GM12872 (cell line): Measurements from ENCODE around the gene ACOXL.

Source experiments
- CTCF ChIP-seq: IDR thresholded peaks from 3 replicates; pipeline ENCODE4 v1.5.1; 2011; ENCODE audit warnings: low read depth, mild to moderate bottlenecking, low read length, moderate library complexity; ENCODE audit not compliant: insufficient read depth

The ACOXL gene

GRCh38 chr2:110771547-110772382, 39.4 kb downstream of the ACOXL start:
- no peak for TF ChIP-seq CTCF

- TF ChIP-seq CTCF = no peak
Observed at GRCh38 chr2:110772383-110772755, 40.0 kb downstream of the ACOXL start.

DNA sequence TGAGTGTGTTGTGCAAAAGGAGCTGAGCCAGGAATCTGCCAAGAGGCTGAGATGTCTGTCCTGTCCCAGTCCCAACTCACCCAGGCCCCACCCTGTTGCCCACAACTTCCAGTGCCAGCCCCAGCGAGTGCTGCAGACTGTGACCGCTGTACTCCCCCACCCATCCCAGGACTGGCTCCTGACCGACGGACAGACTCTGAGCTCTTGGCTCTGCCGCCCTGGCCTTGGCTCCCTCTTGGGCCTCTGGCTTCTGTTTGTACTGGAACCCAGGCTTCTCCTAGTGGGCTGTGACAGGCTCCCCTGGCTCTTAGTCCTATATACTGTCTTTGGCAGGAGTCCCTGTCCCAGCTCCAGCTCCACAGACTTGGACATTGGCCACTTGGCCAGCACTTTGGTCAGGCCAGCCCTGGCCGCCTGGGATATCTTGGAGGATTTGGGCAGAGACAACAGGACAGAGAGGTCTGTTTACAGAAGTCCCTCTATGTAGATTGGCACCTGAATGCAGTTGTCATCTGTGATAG, 41.1 kb downstream of the ACOXL start:
- no peak for TF ChIP-seq CTCF

DNA sequence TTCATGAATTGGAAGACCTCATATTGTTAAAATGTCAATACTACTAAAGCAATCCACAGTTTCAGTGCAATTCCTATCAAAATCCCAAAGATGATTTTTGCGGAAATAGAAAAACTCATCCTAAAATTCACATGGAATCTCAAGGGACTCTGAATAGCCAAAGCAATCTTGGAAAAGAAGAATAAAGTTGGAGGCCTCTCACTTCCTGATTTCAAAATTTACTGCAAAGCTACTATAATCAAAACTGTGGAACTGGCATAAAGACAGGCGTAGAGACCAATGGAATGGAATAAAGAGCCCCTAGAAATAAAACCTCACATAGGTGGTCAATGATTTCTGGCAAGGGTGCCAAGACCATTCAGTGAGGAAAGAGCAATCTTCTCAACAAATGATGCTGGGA, 42.3 kb downstream of the ACOXL start:
- TF ChIP-seq CTCF = no peak

DNA sequence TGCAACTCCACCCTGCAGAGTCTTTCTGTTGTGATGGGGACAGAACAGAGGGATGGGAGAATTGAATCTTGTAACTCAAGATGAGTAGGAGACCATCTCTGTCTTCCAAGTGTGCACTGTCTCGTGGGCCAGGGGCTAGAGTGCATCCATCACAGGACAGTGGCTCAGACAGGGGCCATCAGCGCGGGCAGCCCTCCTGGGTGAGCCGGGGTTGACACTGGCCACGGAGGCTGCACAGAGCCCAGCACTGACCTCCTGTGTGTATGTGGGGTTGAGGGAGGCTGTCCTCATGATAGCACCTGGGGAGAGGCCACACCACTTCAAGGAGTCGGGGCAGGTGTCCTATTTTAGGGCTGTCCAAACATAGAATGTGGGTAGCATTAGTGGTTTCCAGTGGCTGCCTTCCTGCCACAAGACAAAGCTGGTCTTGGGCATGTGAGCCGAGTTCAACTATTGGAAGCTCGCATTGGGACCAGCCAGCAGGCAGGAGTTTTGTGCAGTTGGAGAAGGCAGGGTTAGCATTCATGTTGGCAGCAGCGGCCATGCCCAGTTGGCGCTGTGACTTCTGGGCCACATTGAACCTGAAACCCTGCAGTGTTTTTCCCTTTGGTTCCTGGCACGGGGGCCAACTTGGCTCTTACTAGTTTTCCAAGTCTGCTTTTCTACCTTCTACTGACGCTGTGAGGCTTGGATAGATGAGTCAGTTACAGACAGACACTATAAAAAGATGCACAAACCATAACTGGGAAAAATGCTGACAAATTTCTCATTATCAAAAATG, 45.3 kb downstream of the ACOXL start:
- TF ChIP-seq CTCF = no peak

- TF ChIP-seq CTCF = no peak
Observed at GRCh38 chr2:110780461-110780860, 48.1 kb downstream of the ACOXL start.

DNA sequence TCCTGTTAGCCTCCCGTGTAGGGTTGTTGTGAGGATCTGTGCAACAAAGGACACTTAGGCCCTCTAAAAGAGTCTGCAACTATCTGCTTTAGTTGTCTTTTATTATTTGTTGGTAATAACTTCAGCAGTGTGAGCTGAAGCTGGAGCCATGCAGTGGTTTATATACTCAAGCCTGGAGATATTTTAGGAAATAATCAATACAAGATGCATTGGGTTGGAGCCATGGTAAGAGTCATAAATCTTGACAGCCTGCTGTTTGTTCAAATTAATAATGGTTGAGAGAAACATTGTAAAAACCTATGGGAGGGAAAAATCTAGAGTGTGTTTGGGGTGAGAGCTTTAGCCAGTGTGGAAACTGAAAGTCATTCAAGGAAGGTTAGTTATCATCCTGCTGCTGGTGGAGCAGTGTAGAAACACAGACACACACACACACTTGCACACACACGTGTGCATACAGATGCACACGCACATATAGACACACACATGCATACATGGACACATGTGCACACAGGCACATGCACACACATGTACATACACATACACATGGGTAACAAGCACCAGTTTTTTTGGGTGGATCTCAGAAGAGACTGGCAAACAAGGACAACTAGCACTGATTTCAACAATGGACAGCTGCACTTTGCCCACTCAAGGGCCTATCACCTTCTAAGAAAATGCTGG, 51.0 kb downstream of the ACOXL start:
- no peak for TF ChIP-seq CTCF
